HCT116 (cell line): ENCODE measurements around the gene LRRC53. TPM values are rescaled to one million over a fixed set of nuclear protein-coding genes. Genes with fewer than 3 reads are reported as not detected.

Experiments used
- ATAC-seq: fragments of 200-7000 bp; cut with Tn5 transposase; 2 replicates; pipeline ENCODE4 v1.9.1; 2020; ENCODE audit warnings: mild to moderate bottlenecking, moderate library complexity
- BruUV-seq: library from RNA; stranded (reverse); fragments of 400-500 nt; replicated peaks from 2 replicates; lab custom pipeline; 2021; lab: Mats Ljungman, UMichigan
- CTCF ChIA-PET: fragments of 300-600 bp; sonication (Branson Sonifier 250); formaldehyde crosslinking; loops from one replicate; lab custom pipeline; 2021; ENCODE audit warnings: antibody characterized with exemption; lab: Charles Lee
- POLR2A ChIA-PET: fragments of 300-600, 350-600 bp; sonication (Branson Sonifier 250); formaldehyde crosslinking; loops from one replicate; lab custom pipeline; 2021; ENCODE audit warnings: antibody characterized with exemption; lab: Charles Lee
- RAD21 ChIA-PET, 2 experiments: fragments of 300-600 bp; sonication (Branson Sonifier 250); formaldehyde crosslinking; loops; one replicate each; lab custom pipeline; 2023; ENCODE audit warnings: low total read pairs in 2 of 2; ENCODE audit not compliant: uncharacterized antibody in 2 of 2, unreplicated experiment in 2 of 2, low non-redundant PET in 1 of 2; lab: Charles Lee
- DNase-seq: peaks from one replicate; pipeline ENCODE4 v3.0.0-alpha.2; 2010; ENCODE audit warnings: low read depth, low spot score
- H2AFZ ChIP-seq: fragments of 200-600 bp; shearing (Covaris generic), sonication (generic); 2 replicates; pipeline ENCODE4 v1.6.1; 2017; ENCODE audit warnings: low read depth, mixed run types, mixed read lengths, antibody characterized with exemption, low read length; ENCODE audit not compliant: poor library complexity, severe bottlenecking
- H3K27ac ChIP-seq: 2 replicates; pipeline ENCODE4 v1.5.1; 2012; ENCODE audit warnings: low read depth, low read length
- H3K27me3 ChIP-seq: fragments of 200-600 bp; sonication (generic); 2 replicates; pipeline ENCODE4 v1.6.1; 2016; ENCODE audit warnings: mixed run types, low read length, mixed read lengths; ENCODE audit not compliant: insufficient read depth
- H3K36me3 ChIP-seq, 2 experiments: fragments of 200-500 bp in 1 of 2; fragments of 200-600 bp in 1 of 2; sonication (Bioruptor generic) in 1 of 2; sonication (generic) in 1 of 2; 2 replicates each; pipeline versions ENCODE4 v1.5.1 to v1.6.1; 2014 to 2016; ENCODE audit warnings: low read length in 2 of 2, inconsistent platforms in 1 of 2, mixed read lengths in 1 of 2, mixed run types in 1 of 2; ENCODE audit not compliant: insufficient read depth in 2 of 2, control insufficient read depth in 1 of 2
- H3K4me1 ChIP-seq, 2 experiments: fragments of 200-600 bp in 1 of 2; sonication (generic) in 1 of 2; 2 replicates each; pipeline versions ENCODE4 v1.5.1 to v1.6.1; 2012 to 2017; ENCODE audit warnings: low read length in 2 of 2, inconsistent platforms in 1 of 2, mild to moderate bottlenecking in 1 of 2, mixed read lengths in 1 of 2, mixed run types in 1 of 2, moderate library complexity in 1 of 2; ENCODE audit not compliant: insufficient read depth in 2 of 2, control insufficient read depth in 1 of 2
- H3K4me2 ChIP-seq: fragments of 200-600 bp; sonication (generic); 2 replicates; pipeline ENCODE4 v1.6.1; 2017; ENCODE audit warnings: mixed run types, low read length, mixed read lengths
- H3K4me3 ChIP-seq, 2 experiments: fragments of 200-600 bp in 1 of 2; sonication (generic) in 1 of 2; replicated peaks in 1 of 2; 2 replicates each; pipeline ENCODE4 v1.5.1; 2011 to 2016; ENCODE audit warnings: low read length in 2 of 2, control low read depth in 1 of 2, low read depth in 1 of 2, mild to moderate bottlenecking in 1 of 2, mixed read lengths in 1 of 2, mixed run types in 1 of 2
- H3K79me2 ChIP-seq: fragments of 200-600 bp; sonication (generic); 2 replicates; pipeline ENCODE4 v1.6.1; 2017; ENCODE audit warnings: mild to moderate bottlenecking, mixed run types, low read length, moderate library complexity, mixed read lengths; ENCODE audit not compliant: insufficient read depth
- H3K9ac ChIP-seq: fragments of 200-600 bp; sonication (generic); 2 replicates; pipeline ENCODE4 v1.6.1; 2016; ENCODE audit warnings: low read length, mixed read lengths
- H3K9me2 ChIP-seq: fragments of 200-600 bp; sonication (generic), shearing (Covaris generic); 2 replicates; pipeline ENCODE4 v1.6.1; 2017; ENCODE audit warnings: mixed run types, mild to moderate bottlenecking, moderate library complexity; ENCODE audit not compliant: insufficient read depth
- H3K9me3 ChIP-seq, 2 experiments: fragments of 200-500 bp in 1 of 2; fragments of 200-600 bp in 1 of 2; sonication (Bioruptor generic) in 1 of 2; sonication (generic) in 1 of 2; 2 replicates each; pipeline ENCODE4 v1.6.1; 2014 to 2017; ENCODE audit warnings: low read length in 2 of 2, mixed read lengths in 2 of 2, inconsistent platforms in 1 of 2, low read depth in 1 of 2, mild to moderate bottlenecking in 1 of 2, mixed run types in 1 of 2, moderate library complexity in 1 of 2; ENCODE audit not compliant: control insufficient read depth in 1 of 2, insufficient read depth in 1 of 2
- H4K20me1 ChIP-seq: fragments of 200-600 bp; sonication (generic), shearing (Covaris generic); 2 replicates; pipeline ENCODE4 v1.6.1; 2017; ENCODE audit warnings: mixed run types, mild to moderate bottlenecking, moderate library complexity; ENCODE audit not compliant: insufficient read depth
- ATF3 ChIP-seq: IDR thresholded peaks from 2 replicates; pipeline ENCODE4 v1.6.1; 2012
- EGR1 ChIP-seq: IDR thresholded peaks from 2 replicates; pipeline ENCODE4 v1.6.1; 2012; ENCODE audit warnings: low read depth
- ELF1 ChIP-seq: IDR thresholded peaks from 2 replicates; pipeline ENCODE4 v1.6.1; 2012; ENCODE audit warnings: low read depth, borderline replicate concordance
- JUND ChIP-seq: IDR thresholded peaks from 2 replicates; pipeline ENCODE4 v1.6.1; 2012
- SRF ChIP-seq: IDR thresholded peaks from 2 replicates; pipeline ENCODE4 v1.6.1; 2012; ENCODE audit warnings: low read depth
- YY1 ChIP-seq: IDR thresholded peaks from 2 replicates; pipeline ENCODE4 v1.6.1; 2011; ENCODE audit warnings: low read length, low read depth, moderate library complexity, mild to moderate bottlenecking; ENCODE audit not compliant: insufficient replicate concordance; ENCODE audit errors: extremely low read depth
- intact Hi-C: fragments of 100-400 bp; cut with micrococcal nuclease; formaldehyde crosslinking; loops from 2 replicates; pipeline ENCODE4 v1.10.0; 2022
- total RNA-seq: library from RNA; stranded (reverse); gene quantifications from one replicate; pipeline ENCODE4 v1.2.1, GENCODE V29; 2021; ENCODE audit not compliant: unreplicated experiment

LRRC53 gene
- total RNA-seq, 1 experiment from 2014 or later: not detected

- no peak overlapping the region for H3K9ac ChIP-seq
- no peaks in the 10 kb centered on the region for H3K79me2 ChIP-seq
- H3K27ac ChIP-seq: no peak overlapping the region
- no peak overlapping the region for H2AFZ ChIP-seq
- no peaks in the 10 kb centered on the region for H3K36me3 ChIP-seq
- no peak overlapping the region for H3K4me3 ChIP-seq
- no peak for TF ChIP-seq ELF1
- TF ChIP-seq EGR1: no peak
- TF ChIP-seq ATF3: no peak
- no peak for ATAC-seq
- no peaks in the 10 kb centered on the region for H3K4me1 ChIP-seq
- DNase-seq: no peak
- no peaks in the 10 kb centered on the region for H4K20me1 ChIP-seq
- POLR2A ChIA-PET: no interaction called here
- CTCF ChIA-PET: no interaction called here
- RAD21 ChIA-PET: no interaction called here
- H3K27me3 ChIP-seq: peaks cover 6% of the 10 kb centered on the region
- no peaks in the 10 kb centered on the region for H3K9me2 ChIP-seq
- H3K4me2 ChIP-seq: no peak overlapping the region
- intact Hi-C loops: loop anchor here (5.0 to 10.0 kb wide), 2 partner anchors 222 to 620 kb away; no protein-coding TSS in a partner anchor
- H3K9me3 ChIP-seq: no peaks in the 10 kb centered on the region
- BruUV-seq: no TSS peak
Observed at GRCh38 chr1:74465193-74465681, 47.2 kb downstream of the LRRC53 start.

- Histone ChIP-seq H2AFZ (no peak overlapping the region), H4K20me1 (no peaks in the 10 kb centered on the region), H3K79me2 (no peaks in the 10 kb centered on the region), H3K9ac (no peak overlapping the region), H3K27me3 (no peaks in the 10 kb centered on the region; the same call in 1 of the 2 replicates), H3K9me3 (no peaks in the 10 kb centered on the region), H3K4me1 (no peaks in the 10 kb centered on the region), H3K27ac (no peak overlapping the region)
- intact Hi-C loops: loop anchor here (10.0 kb wide), 1 partner anchor 619 kb away; no protein-coding TSS in a partner anchor
- ChIA-PET CTCF (no interaction called here), POLR2A (no interaction called here)
- DNase-seq: no peak
- TF ChIP-seq ATF3 (no peak), JUND (no peak), YY1 (no peak), SRF (no peak)
- TF ChIP-seq, all 23 proteins: peak for 0
- H3K36me3 ChIP-seq: no peaks in the 10 kb centered on the region
- H3K9me2 ChIP-seq: no peaks in the 10 kb centered on the region
- BruUV-seq: no TSS peak
- ATAC-seq: no peak
- RAD21 ChIA-PET: no interaction called here
- H3K4me3 ChIP-seq: no peak overlapping the region
- no peak overlapping the region for H3K4me2 ChIP-seq
Observed at GRCh38 chr1:74464037-74464436, 48.4 kb downstream of the LRRC53 start.
